Left lung (tissue), 10 donors: ENCODE results near the gene PTPRD. TPM values are rescaled to one million over a fixed set of nuclear protein-coding genes. Genes with fewer than 3 reads are reported as not detected.
A peak's percentile ranks its signal among the peaks of the same experiment; 100 is the strongest.

Experiments
- ATAC-seq: fragments of 200-7000 bp; cut with Tn5 transposase; one replicate; pipeline ENCODE4 v1.9.1; 2020; ENCODE audit warnings: moderate library complexity
- DNase-seq, 4 donors: peaks; one replicate each; pipeline ENCODE4 v3.0.0-alpha.2; 2013 to 2020
- H3K27ac ChIP-seq, 2 donors: fragments of 200-600 bp; sonication (generic) in 1 of 2; one replicate each; pipeline versions ENCODE4 v1.5.0 to v1.8.0; 2020 to 2021
- H3K27me3 ChIP-seq, 2 donors: fragments of 200-600 bp; sonication (generic) in 1 of 2; one replicate each; pipeline versions ENCODE4 v1.5.0 to v1.8.0; 2020 to 2021
- H3K36me3 ChIP-seq, 2 donors: fragments of 200-600 bp; sonication (generic) in 1 of 2; one replicate each; pipeline versions ENCODE4 v1.5.0 to v1.8.0; 2020 to 2021
- H3K4me1 ChIP-seq, 2 donors: fragments of 200-600 bp; one replicate each; pipeline ENCODE4 v1.8.0; 2021
- H3K4me3 ChIP-seq, 2 donors: fragments of 200-600 bp; sonication (generic) in 1 of 2; one replicate each; pipeline versions ENCODE4 v1.5.0 to v1.8.0; 2020 to 2021; ENCODE audit warnings: mild to moderate bottlenecking in 1 of 2
- H3K9me3 ChIP-seq, 2 donors: fragments of 200-600 bp; sonication (generic) in 1 of 2; one replicate each; pipeline versions ENCODE4 v1.5.0 to v1.8.0; 2020 to 2021
- CTCF ChIP-seq, 2 donors: fragments of 200-600 bp; sonication (generic) in 1 of 2; IDR thresholded peaks; one replicate each; pipeline versions ENCODE4 v1.5.0 to v1.8.0; 2021; ENCODE audit warnings: antibody characterized with exemption in 2 of 2
- intact Hi-C, 2 donors: fragments of 100-400 bp; cut with DNase I; formaldehyde crosslinking; loops; one replicate each; pipeline versions ENCODE4 v1.11.2 to v1.14.2; 2022
- polyA plus RNA-seq, 6 donors: library from polyadenylated mRNA; unstranded; fragments of 120-200 nt; gene quantifications; one replicate each; pipeline ENCODE4 v1.2.1, GENCODE V29; 2013; ENCODE audit not compliant: insufficient read length in 6 of 6
- total RNA-seq, 2 donors: library from RNA; stranded (reverse); fragmentation: NEBNext Ultra II Directional; extraction: Animal tissue kit (Norgen Biotek cat#: 25700); gene quantifications; one replicate each; pipeline ENCODE4 v1.2.1, GENCODE V29; 2021
- donor health status: DM: no; HTN: yes; CAD: no.
- donor health status: DM: no; HTN: no; CAD: no.

Gene PTPRD
- total and polyA plus RNA-seq, 8 donors: 24.2 to 167 (median 139) TPM

- intact Hi-C loops: no loop called here
- Histone ChIP-seq H3K4me3 (no peak overlapping the region), H3K9me3 (no peaks in the 10 kb centered on the region), H3K4me1 (no peaks in the 10 kb centered on the region), H3K36me3 (no peaks in the 10 kb centered on the region), H3K27me3 (no peaks in the 10 kb centered on the region), H3K27ac (no peak overlapping the region)
- no peak for TF ChIP-seq CTCF (IDR thresholded peaks at IDR 0.05)
- no peak for DNase-seq
- ATAC-seq: no peak
Observed at GRCh38 chr9:10235376-10235775, 377.4 kb downstream of the PTPRD start.

- no peaks in the 10 kb centered on the region for H3K36me3 ChIP-seq
- no peak for TF ChIP-seq CTCF (IDR thresholded peaks at IDR 0.05)
- H3K4me3 ChIP-seq: no peak overlapping the region
- H3K27me3 ChIP-seq: no peaks in the 10 kb centered on the region
- ATAC-seq: no peak
- H3K9me3 ChIP-seq: no peaks in the 10 kb centered on the region
- no peak for DNase-seq
- intact Hi-C loops: no loop called here
- no peaks in the 10 kb centered on the region for H3K4me1 ChIP-seq
- H3K27ac ChIP-seq: no peak overlapping the region
Observed at GRCh38 chr9:10232352-10232930, 380.4 kb downstream of the PTPRD start.

- TF ChIP-seq CTCF (IDR thresholded peaks at IDR 0.05): no peak
- Histone ChIP-seq H3K36me3 (no peaks in the 10 kb centered on the region), H3K27me3 (no peaks in the 10 kb centered on the region), H3K27ac (no peak overlapping the region), H3K9me3 (no peaks in the 10 kb centered on the region), H3K4me3 (no peak overlapping the region), H3K4me1 (no peaks in the 10 kb centered on the region)
- intact Hi-C loops: no loop called here
- ATAC-seq: no peak
- no peak for DNase-seq
Observed at GRCh38 chr9:10230512-10230911, 382.3 kb downstream of the PTPRD start.

- H3K4me1 ChIP-seq: no peaks in the 10 kb centered on the region
- intact Hi-C loops: no loop called here
- no peaks in the 10 kb centered on the region for H3K9me3 ChIP-seq
- no peak overlapping the region for H3K4me3 ChIP-seq
- TF ChIP-seq CTCF (IDR thresholded peaks at IDR 0.05): no peak
- H3K36me3 ChIP-seq: no peaks in the 10 kb centered on the region
- ATAC-seq: peak; percentile 76
- no peak for DNase-seq
- H3K27me3 ChIP-seq: no peaks in the 10 kb centered on the region
- H3K27ac ChIP-seq: no peak overlapping the region
Observed at GRCh38 chr9:10228082-10228481, 384.7 kb downstream of the PTPRD start.

- H3K4me1 ChIP-seq: no peaks in the 10 kb centered on the region
- H3K4me3 ChIP-seq: no peak overlapping the region
- TF ChIP-seq CTCF (IDR thresholded peaks at IDR 0.05): no peak
- no peaks in the 10 kb centered on the region for H3K9me3 ChIP-seq
- H3K27me3 ChIP-seq: no peaks in the 10 kb centered on the region
- DNase-seq: no peak
- no peak overlapping the region for H3K27ac ChIP-seq
- no peak for ATAC-seq
- no peaks in the 10 kb centered on the region for H3K36me3 ChIP-seq
- intact Hi-C loops: no loop called here
Observed at GRCh38 chr9:10226996-10227395, 385.8 kb downstream of the PTPRD start.
